K562 (cell line): ENCODE results near the gene GABRA5. TPM values are rescaled to one million over a fixed set of nuclear protein-coding genes. Genes with fewer than 3 reads are reported as not detected.
A peak's percentile ranks its signal among the peaks of the same experiment; 100 is the strongest.

ENCODE experiments used
- ATAC-seq: fragments of 200-7000 bp; cut with Tn5 transposase; 3 replicates; pipeline ENCODE4 v1.9.1; 2020; ENCODE audit warnings: moderate library complexity
- BruUV-seq: library from RNA; stranded (reverse); fragments of 400-500 nt; replicated peaks from 2 replicates; lab custom pipeline; 2021; lab: Mats Ljungman, UMichigan
- CTCF ChIA-PET: fragments of 300-600 bp; formaldehyde crosslinking; extraction: SDS; loops from one replicate; lab custom pipeline; 2021; ENCODE audit warnings: low intra/inter-chr PET ratio; lab: Yijun Ruan, JAX
- POLR2A ChIA-PET: fragments of 300-600, 350-650 bp; sonication (Branson Sonifier 250); formaldehyde crosslinking; extraction: SDS; loops from one replicate; lab custom pipeline; 2021; ENCODE audit warnings: antibody characterized with exemption, inconsistent platforms; lab: Yijun Ruan, JAX
- DNase-seq, 4 experiments: peaks; one replicate each; pipeline versions ENCODE4 v3.0.0 to v3.0.0-alpha.2; 2011 to 2018; ENCODE audit warnings: low spot score in 3 of 4, mixed read lengths in 3 of 4; ENCODE audit errors: extremely low read depth in 1 of 4
- FAIRE-seq: peaks from 2 replicates; lab custom pipeline; 2011; peaks lifted over from hg19 to GRCh38; lab: Jason Lieb, UNC
- H2AFZ ChIP-seq: 2 replicates; pipeline ENCODE4 v1.6.0; 2011; ENCODE audit warnings: low read depth, low read length, control low read depth, inconsistent platforms
- H3K27ac ChIP-seq: fragments of 200-600 bp; 3 replicates; pipeline ENCODE4 v1.8.0; 2011; ENCODE audit warnings: low read depth, mild to moderate bottlenecking, control low read depth, inconsistent platforms, low read length, moderate library complexity, mixed read lengths; ENCODE audit errors: extremely low read depth
- H3K27me3 ChIP-seq, 2 experiments: fragments of 300-600 bp in 1 of 2; 2 replicates in 1 of 2; 3 replicates in 1 of 2; pipeline versions ENCODE4 v1.6.0 to v1.8.0; 2011; ENCODE audit warnings: inconsistent platforms in 2 of 2, low read length in 2 of 2, mild to moderate bottlenecking in 1 of 2, mixed read lengths in 1 of 2, moderate library complexity in 1 of 2; ENCODE audit not compliant: control insufficient read depth in 2 of 2, insufficient read depth in 2 of 2
- H3K36me3 ChIP-seq: fragments of 300-600 bp; 3 replicates; pipeline ENCODE4 v1.8.0; 2011; ENCODE audit warnings: mild to moderate bottlenecking, low read length, inconsistent platforms; ENCODE audit not compliant: control insufficient read depth, insufficient read depth
- H3K4me1 ChIP-seq, 2 experiments: fragments of 200-600 bp in 1 of 2; replicated peaks in 1 of 2; 2 replicates in 1 of 2; 3 replicates in 1 of 2; pipeline versions ENCODE4 v1.5.1 to v1.8.0; 2011; ENCODE audit warnings: inconsistent platforms in 2 of 2, low read length in 2 of 2, mild to moderate bottlenecking in 1 of 2, mixed read lengths in 1 of 2, moderate library complexity in 1 of 2; ENCODE audit not compliant: control insufficient read depth in 2 of 2, insufficient read depth in 2 of 2
- H3K4me2 ChIP-seq: 2 replicates; pipeline ENCODE4 v1.6.1; 2011; ENCODE audit warnings: low read length, control low read depth, inconsistent platforms, mixed read lengths; ENCODE audit not compliant: insufficient read depth
- H3K4me3 ChIP-seq: fragments of 200-600 bp; sonication (generic), shearing (Covaris generic); 2 replicates; pipeline ENCODE4 v1.5.1; 2016; ENCODE audit warnings: control low read depth, inconsistent platforms
- H3K79me2 ChIP-seq: fragments of 200-600 bp; 3 replicates; pipeline ENCODE4 v1.8.0; 2011; ENCODE audit warnings: low read length, inconsistent platforms; ENCODE audit not compliant: control insufficient read depth, insufficient read depth
- H3K9ac ChIP-seq, 2 experiments: 2 replicates each; pipeline versions ENCODE4 v1.6.0 to v1.6.1; 2011; ENCODE audit warnings: low read depth in 2 of 2, low read length in 2 of 2, control low read depth in 1 of 2, inconsistent platforms in 1 of 2, mild to moderate bottlenecking in 1 of 2, mixed read lengths in 1 of 2; ENCODE audit not compliant: insufficient read depth in 1 of 2
- H3K9me1 ChIP-seq: one replicate; pipeline ENCODE4 v1.6.0; 2011; ENCODE audit warnings: inconsistent platforms, mild to moderate bottlenecking, low read length, moderate library complexity; ENCODE audit not compliant: control insufficient read depth, insufficient read depth
- H3K9me3 ChIP-seq: replicated peaks from 2 replicates; pipeline ENCODE4 v1.5.1; 2011; ENCODE audit warnings: low read depth, low read length, inconsistent platforms; ENCODE audit not compliant: control insufficient read depth, insufficient read depth
- H4K20me1 ChIP-seq: replicated peaks from 2 replicates; pipeline ENCODE4 v1.6.1; 2011; ENCODE audit warnings: low read length, inconsistent platforms, mixed read lengths; ENCODE audit not compliant: control insufficient read depth, insufficient read depth
- BCL6 ChIP-seq: fragments of 250-450 bp; sonication (Bioruptor Pico); IDR thresholded peaks from 2 replicates; pipeline ENCODE4 v1.4.0; 2020
- KLF13 ChIP-seq: fragments of 450-650 bp; IDR thresholded peaks from 2 replicates; pipeline ENCODE4 v1.6.1; 2016; ENCODE audit warnings: missing genetic modification characterization, low read depth, mild to moderate bottlenecking, missing compliant biosample characterization, moderate library complexity, borderline replicate concordance
- ZNF766 ChIP-seq: fragments of 200-800 bp; sonication (Bioruptor generic); conservative IDR thresholded peaks from 2 replicates; pipeline ENCODE4 v1.6.1; 2016; ENCODE audit warnings: missing genetic modification characterization, missing compliant biosample characterization
- WGBS: fragments of 100-300 bp; shearing (Covaris generic); methylation state at CpG from one replicate; pipeline ENCODE4 v1.1.6; 2016; ENCODE audit warnings: low coverage, mixed read lengths; ENCODE audit not compliant: insufficient coverage; ENCODE audit errors: missing lambda C conversion rate; 5-methylcytosine and 5-hydroxymethylcytosine counted together
- in situ Hi-C: fragments of 300-500 bp; cut with MboI; formaldehyde crosslinking; loops from 4 replicates; pipeline ENCODE4 v1.15.0; 2018; ENCODE audit warnings: inconsistent platforms, mixed read lengths
- intact Hi-C: fragments of 100-400 bp; cut with micrococcal nuclease; formaldehyde crosslinking; loops from 2 replicates; pipeline ENCODE4 v1.14.2; 2022
- polyA plus RNA-seq, 8 experiments: library from polyadenylated mRNA; depleted of rRNA in 4 of 8; stranded (reverse) in 5 of 8; unstranded in 3 of 8; fragments of >200 nt; fragmentation: Nextera tagmentation in 2 of 8; fragmentation: Illumina TruSeq in 1 of 8; extraction: Ambion mirVana in 2 of 8; extraction: Trizol in 1 of 8; gene quantifications; 2 replicates each; pipeline versions ENCODE4 v1.2.1 to v1.2.3, GENCODE V29; 2011 to 2014; ENCODE audit warnings: inconsistent platforms in 1 of 8, missing spikeins in 1 of 8
- total RNA-seq, 7 experiments: library from RNA; depleted of rRNA in 6 of 7; stranded (reverse); fragments of >200 nt in 6 of 7; fragmentation: Illumina TruSeq in 2 of 7; extraction: Trizol in 2 of 7; gene quantifications; 2 replicates each; pipeline versions ENCODE4 v1.2.1 to v1.2.3, GENCODE V29; 2011 to 2021; ENCODE audit warnings: low replicate concordance in 1 of 7
- TF ChIP-seq, protein P1 (sequence below): IDR thresholded peaks from 2 replicates; pipeline ENCODE4 v1.6.1; 2011; ENCODE audit not compliant: insufficient read length; ENCODE audit errors: extremely low read depth
- TF ChIP-seq, protein P2 (sequence below): fragments of 250-450 bp; sonication (Bioruptor Pico); IDR thresholded peaks from 2 replicates; pipeline ENCODE4 v1.5.0; 2020; ENCODE audit warnings: mild to moderate bottlenecking, borderline replicate concordance
- TF ChIP-seq, protein P3 (sequence below): sonication (generic); formaldehyde crosslinking; IDR thresholded peaks from 2 replicates; pipeline ENCODE4 v1.5.0; 2020; ENCODE audit warnings: missing genetic modification reagents
- TF ChIP-seq, protein P4 (sequence below): fragments of 450-650 bp; IDR thresholded peaks from 2 replicates; pipeline ENCODE4 v1.6.1; 2018; ENCODE audit not compliant: partially characterized antibody

The GABRA5 gene
- total and polyA plus RNA-seq, 9 of the 15 experiments (the other 6 are each of a cell fraction or from before 2014, with no cell fraction given), result not detected

DNA sequence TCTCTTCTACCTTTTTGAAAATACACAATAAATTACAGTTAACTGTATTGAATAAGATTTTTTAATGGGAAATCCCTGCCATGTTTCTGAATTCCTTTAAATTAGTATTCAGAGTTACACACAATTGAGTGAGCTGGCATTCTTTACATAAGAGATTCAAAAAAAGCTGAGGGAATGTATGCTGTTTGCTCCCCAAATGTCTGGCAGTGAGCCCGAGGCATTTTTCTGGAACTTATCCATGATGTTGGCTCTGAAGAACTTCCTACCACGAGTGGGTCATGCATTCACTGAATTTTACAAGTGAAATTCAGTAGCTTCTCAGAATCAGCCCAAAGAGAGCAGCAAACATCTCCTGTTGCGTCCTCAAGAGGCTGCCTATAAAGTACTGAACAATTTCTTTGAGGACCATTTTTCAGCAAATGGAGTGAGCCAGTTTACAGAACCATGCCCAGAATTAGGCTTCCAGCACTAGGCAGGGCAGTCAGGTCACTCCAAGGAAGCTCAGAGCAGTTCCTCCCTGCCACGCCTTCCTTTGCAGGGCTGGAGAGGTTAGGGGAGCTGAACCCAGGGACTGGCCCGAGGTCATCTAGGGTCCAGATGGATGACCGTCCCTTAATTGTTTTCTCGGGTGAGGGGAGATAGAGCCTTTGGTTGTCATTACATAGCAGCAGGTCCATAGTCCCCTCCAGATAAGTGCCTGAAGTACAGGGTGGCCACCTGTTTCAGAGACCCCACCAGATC is 21.2 kb downstream of the GABRA5 start (continued):
- TF ChIP-seq, protein P1, sequence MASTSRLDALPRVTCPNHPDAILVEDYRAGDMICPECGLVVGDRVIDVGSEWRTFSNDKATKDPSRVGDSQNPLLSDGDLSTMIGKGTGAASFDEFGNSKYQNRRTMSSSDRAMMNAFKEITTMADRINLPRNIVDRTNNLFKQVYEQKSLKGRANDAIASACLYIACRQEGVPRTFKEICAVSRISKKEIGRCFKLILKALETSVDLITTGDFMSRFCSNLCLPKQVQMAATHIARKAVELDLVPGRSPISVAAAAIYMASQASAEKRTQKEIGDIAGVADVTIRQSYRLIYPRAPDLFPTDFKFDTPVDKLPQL, result no peak
- TF ChIP-seq, protein P2, sequence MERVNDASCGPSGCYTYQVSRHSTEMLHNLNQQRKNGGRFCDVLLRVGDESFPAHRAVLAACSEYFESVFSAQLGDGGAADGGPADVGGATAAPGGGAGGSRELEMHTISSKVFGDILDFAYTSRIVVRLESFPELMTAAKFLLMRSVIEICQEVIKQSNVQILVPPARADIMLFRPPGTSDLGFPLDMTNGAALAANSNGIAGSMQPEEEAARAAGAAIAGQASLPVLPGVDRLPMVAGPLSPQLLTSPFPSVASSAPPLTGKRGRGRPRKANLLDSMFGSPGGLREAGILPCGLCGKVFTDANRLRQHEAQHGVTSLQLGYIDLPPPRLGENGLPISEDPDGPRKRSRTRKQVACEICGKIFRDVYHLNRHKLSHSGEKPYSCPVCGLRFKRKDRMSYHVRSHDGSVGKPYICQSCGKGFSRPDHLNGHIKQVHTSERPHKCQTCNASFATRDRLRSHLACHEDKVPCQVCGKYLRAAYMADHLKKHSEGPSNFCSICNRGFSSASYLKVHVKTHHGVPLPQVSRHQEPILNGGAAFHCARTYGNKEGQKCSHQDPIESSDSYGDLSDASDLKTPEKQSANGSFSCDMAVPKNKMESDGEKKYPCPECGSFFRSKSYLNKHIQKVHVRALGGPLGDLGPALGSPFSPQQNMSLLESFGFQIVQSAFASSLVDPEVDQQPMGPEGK, result no peak
- no peak for TF ChIP-seq ZNF766 (CRISPR knock-in tag)

DNA sequence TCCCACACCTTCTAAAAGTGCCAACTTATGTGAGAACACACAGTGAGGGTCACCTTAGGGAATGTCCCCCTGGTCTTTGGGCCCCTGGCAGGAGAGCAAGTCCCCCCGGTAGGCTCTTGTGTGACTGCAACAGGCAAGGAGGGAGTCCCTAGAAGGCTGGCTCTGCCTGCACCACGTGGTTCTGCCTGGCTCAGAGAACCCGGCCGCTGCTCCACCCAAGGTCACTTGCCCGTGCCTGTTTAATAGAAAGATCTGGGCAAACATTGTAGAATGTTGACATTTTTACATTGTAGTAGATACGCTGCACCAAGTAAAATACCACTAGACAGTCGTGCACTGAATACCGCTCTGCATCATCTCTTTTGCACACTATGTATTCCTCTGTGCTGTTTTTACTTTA is 21.9 kb downstream of the GABRA5 start:
- Histone ChIP-seq H3K9me1 (no peaks in the 10 kb centered on the region), H3K4me1 (peaks cover 0 to 4% of the 10 kb centered on the region in 2 experiments; a peak in 1 of 5 replicates), H3K36me3 (no peaks in the 10 kb centered on the region), H3K9ac (no peak overlapping the region), H3K4me2 (no peak overlapping the region), H3K79me2 (no peaks in the 10 kb centered on the region), H2AFZ (no peak overlapping the region), H3K4me3 (no peak overlapping the region), H3K27me3 (peaks cover 0 to 7% of the 10 kb centered on the region in 2 experiments; a peak in 1 of 5 replicates), H3K27ac (no peak overlapping the region), H3K9me3 (no peaks in the 10 kb centered on the region), H4K20me1 (peaks cover 4% of the 10 kb centered on the region)
- ChIA-PET CTCF (interaction anchor here (0.6 to 2.2 kb wide), 7 partner anchors 86 to 1237 kb away, joined by 3 to 17 read pairs (median 3); no protein-coding TSS in a partner anchor), POLR2A (no interaction called here)
- FAIRE-seq (no peak), ATAC-seq (no peak), DNase-seq (no peak)
- in situ Hi-C loops, result loop anchor here (25.0 kb wide), 1 partner anchor 1149 kb away; no protein-coding TSS in a partner anchor
- intact Hi-C loops, result no loop called here
- TF ChIP-seq BCL6 (CRISPR knock-in tag) (no peak), KLF13 (tag) (no peak)
- TF ChIP-seq, protein P3, sequence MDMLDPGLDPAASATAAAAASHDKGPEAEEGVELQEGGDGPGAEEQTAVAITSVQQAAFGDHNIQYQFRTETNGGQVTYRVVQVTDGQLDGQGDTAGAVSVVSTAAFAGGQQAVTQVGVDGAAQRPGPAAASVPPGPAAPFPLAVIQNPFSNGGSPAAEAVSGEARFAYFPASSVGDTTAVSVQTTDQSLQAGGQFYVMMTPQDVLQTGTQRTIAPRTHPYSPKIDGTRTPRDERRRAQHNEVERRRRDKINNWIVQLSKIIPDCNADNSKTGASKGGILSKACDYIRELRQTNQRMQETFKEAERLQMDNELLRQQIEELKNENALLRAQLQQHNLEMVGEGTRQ (CRISPR knock-in tag), result 0 out of 2 replicates have a peak, but pooled peaks have one; percentile 12
- TF ChIP-seq, protein P4, sequence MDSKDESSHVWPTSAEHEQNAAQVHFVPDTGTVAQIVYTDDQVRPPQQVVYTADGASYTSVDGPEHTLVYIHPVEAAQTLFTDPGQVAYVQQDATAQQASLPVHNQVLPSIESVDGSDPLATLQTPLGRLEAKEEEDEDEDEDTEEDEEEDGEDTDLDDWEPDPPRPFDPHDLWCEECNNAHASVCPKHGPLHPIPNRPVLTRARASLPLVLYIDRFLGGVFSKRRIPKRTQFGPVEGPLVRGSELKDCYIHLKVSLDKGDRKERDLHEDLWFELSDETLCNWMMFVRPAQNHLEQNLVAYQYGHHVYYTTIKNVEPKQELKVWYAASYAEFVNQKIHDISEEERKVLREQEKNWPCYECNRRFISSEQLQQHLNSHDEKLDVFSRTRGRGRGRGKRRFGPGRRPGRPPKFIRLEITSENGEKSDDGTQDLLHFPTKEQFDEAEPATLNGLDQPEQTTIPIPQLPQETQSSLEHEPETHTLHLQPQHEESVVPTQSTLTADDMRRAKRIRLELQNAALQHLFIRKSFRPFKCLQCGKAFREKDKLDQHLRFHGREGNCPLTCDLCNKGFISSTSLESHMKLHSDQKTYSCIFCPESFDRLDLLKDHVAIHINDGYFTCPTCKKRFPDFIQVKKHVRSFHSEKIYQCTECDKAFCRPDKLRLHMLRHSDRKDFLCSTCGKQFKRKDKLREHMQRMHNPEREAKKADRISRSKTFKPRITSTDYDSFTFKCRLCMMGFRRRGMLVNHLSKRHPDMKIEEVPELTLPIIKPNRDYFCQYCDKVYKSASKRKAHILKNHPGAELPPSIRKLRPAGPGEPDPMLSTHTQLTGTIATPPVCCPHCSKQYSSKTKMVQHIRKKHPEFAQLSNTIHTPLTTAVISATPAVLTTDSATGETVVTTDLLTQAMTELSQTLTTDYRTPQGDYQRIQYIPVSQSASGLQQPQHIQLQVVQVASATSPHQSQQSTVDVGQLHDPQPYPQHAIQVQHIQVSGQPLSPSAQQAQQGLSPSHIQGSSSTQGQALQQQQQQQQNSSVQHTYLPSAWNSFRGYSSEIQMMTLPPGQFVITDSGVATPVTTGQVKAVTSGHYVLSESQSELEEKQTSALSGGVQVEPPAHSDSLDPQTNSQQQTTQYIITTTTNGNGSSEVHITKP, result no peak
- TF ChIP-seq, all 486 proteins: peak for 1
- WGBS, result 5% methylated on average over 8 of the region's 8 CpGs
- BruUV-seq, result no TSS peak
